ENCODE data around the gene KANSL3.

KANSL3 gene

GRCh38 chr2:96636551-96637171, 1.5 kb downstream of the KANSL3 start:
- no peak for TF ChIP-seq CTCF (conservative IDR thresholded peaks at IDR 0.05; ENCODE audit: low read length)
- H3K4me3 ChIP-seq (ENCODE audit: low read length): peak overlapping the region; percentile 79
- peak; percentile 12 for DNase-seq (ENCODE audit: low read depth)

DNA sequence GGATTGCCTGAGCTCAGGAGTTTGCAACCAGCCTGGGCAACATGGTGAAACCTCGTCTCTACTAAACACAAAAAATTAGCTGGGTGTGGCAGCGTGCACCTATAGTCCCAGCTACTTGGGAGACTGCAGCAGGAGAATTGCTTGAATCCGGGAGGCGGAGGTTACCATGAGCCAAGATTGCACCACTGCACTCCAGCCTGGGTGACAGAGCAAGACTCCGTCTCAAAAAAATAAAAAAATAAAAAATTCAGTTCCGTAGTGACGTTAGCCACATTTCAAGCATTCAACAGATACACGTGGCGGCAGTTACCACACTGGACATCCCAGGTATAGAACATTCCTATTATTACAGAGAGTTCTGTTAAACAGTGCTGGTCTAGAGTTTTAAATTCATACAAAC, 4.5 kb downstream of the KANSL3 start:
- no peak overlapping the region for H3K4me3 ChIP-seq (ENCODE audit: low read length)
- DNase-seq (ENCODE audit: low read depth): no peak
- no peak for TF ChIP-seq CTCF (conservative IDR thresholded peaks at IDR 0.05; ENCODE audit: low read length)

DNA sequence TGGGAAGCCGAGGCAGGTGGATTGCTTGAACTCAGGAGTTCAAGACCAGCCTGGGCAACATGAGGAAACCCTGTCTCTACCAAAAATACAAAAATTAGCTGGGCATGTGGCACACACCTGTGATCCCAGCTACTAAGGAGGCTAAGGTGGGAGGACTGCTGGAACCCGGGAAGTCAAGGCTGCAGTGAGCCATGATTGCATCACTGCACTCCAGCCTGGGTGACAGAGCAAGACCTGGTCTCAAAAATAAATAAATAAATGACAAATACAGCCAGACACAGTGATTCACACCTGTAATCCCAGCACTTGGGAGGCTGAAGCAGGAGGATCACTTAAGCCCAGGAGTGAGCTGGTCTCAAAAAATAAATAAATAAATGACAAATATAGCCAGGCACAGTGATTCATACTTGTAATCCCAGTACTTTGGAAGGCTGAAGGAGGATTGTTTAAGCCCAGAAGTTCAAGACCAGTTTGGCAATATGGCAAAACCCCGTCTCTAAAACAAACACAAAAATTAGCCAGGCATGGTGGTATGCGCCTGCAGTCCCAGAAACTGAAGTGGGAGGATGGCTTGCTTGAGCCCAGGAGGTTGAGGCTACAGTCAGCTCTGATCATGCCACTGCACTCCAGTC, 6.2 kb downstream of the KANSL3 start:
- no peak overlapping the region for H3K4me3 ChIP-seq (ENCODE audit: low read length)
- TF ChIP-seq CTCF (conservative IDR thresholded peaks at IDR 0.05; ENCODE audit: low read length): no peak
- peak; percentile 62 for DNase-seq (ENCODE audit: low read depth)

DNA sequence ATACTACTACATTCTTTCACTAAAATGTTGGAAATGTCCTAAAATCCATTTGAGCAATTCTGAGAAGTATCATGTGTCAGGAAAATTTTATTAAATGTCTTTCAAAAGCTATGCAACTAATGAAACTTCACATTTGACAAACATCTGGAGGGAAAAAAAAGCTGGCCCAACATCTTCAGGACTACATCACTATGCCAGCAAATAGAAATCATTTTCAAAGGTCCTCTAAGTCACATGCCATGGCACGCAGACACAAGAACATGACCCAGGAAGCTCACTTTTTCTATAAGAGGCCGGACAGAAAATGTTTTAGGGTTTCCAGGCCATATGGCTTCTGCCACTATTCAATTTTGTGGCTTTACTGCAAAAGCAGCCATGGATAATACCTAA, 11.6 kb downstream of the KANSL3 start:
- no peak overlapping the region for H3K4me3 ChIP-seq (ENCODE audit: low read length)
- peak; percentile 30 for DNase-seq (ENCODE audit: low read depth)
- no peak for TF ChIP-seq CTCF (conservative IDR thresholded peaks at IDR 0.05; ENCODE audit: low read length)

DNA sequence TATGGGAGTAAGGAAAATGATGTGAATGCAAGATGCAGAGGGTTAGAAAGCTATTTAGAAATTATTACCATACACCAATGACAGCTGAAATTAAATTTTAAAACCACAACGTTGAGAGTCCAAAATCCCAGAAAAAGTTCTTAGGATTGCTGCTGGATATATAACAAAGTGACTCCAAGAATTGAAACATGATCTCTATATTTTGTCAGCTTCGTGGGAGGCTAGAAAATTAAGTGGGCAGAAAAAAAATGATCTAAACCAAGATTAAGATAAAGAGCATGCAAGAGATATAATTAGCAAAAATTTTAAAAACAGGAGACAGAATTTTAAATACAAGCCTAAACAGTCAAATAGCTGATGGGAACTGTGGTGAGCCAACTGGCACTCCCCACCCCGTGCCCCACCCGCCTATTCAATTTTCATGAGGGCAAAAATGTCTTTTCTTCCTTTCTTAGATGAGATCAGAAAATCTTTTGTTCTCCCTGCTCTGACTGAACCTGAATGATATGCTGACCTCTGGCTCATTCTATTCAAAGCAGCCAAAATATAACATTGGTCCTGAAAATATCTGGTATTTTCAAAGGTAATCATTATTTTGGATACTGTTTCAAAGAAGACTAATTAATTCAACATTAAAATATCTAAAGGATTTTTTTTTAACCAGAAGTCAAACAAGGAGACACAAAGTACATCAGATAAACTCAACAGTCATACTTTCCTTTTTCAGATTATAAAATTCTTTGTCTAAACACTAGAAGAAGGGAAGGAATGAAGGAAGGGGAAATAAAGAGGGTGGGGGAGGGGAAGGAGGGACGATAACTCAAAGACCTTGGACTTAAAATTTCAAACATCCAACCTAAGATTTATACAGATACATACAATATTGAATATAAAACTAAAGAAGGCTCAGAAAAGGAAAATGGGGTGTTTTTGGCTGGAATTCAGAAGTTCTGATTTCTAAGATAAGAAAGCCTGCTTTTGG, 12.2 kb downstream of the KANSL3 start:
- H3K4me3 ChIP-seq (ENCODE audit: low read length): no peak overlapping the region
- no peak for DNase-seq (ENCODE audit: low read depth)
- TF ChIP-seq CTCF (conservative IDR thresholded peaks at IDR 0.05; ENCODE audit: low read length): no peak

GRCh38 chr2:96623116-96623515, 15.0 kb downstream of the KANSL3 start:
- TF ChIP-seq CTCF (conservative IDR thresholded peaks at IDR 0.05; ENCODE audit: low read length): no peak
- no peak for DNase-seq (ENCODE audit: low read depth)
- no peak overlapping the region for H3K4me3 ChIP-seq (ENCODE audit: low read length)

Data from AG10803 (cell line).